DMS114 treated with DMSO at 0.1 percent for 48 hours (cell line): Measurements from ENCODE around the gene MYO3B.
A peak's percentile ranks its signal among the peaks of the same experiment; 100 is the strongest.

Experiments
- DNase-seq: peaks from one replicate; lab custom pipeline; 2025; ENCODE audit not compliant: unreplicated experiment; lab: John Stamatoyannopoulos, UW

The MYO3B gene

DNA sequence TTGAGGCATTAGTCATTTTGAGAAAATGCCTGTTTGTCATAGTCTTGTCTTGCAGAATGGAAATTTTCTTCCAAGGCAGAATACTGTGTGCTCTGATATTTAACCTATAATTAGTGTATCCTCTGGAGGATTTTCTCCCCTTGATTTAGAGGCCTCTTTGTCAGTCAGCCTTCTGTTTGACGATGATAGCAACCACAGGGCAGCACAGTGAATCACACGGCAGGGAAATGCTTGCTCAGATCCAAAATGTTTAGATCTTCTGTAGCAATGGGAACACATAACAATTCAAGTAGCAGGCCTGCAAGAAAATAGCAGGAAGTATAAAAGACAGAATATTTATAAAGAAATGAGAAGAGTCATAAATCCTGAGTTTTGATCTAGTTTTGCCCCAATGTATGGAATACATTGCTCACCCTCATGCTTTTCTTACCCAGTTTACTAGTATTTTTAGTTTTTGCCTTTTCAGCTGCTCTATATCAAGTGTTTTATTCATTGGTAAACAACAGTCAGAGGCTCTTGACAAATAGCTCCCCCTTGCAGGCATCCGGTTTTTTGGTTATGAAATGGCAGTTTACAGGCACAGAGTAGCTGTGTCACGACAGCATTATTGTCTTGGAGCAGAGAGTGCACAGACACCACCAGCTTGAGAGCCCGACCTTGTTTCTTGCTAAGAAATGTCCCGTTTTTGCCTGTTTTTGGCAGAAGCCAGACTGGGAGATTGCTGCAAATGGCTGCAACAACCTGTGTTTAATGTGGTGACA, 185.1 kb downstream of the MYO3B start:
- no peak for DNase-seq

DNA sequence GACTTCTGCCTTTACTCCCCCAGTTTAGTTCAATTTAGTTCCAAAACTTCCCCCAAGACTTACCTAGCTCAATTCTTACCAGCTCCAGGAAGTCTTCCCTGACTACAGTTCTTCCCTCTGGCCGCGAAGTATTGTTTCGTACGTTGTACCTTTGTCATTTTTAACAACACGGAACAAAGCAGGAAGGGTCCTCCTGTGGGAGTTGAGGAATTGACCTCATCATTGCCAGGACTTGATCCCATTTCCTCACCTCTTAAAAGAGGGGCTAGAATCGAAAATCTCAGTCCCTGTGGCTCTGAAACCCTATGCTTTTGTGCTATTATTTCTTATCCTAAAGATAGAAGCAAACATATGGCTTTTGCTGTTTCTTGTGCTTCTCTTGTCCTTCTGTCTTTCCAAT, 187.1 kb downstream of the MYO3B start:
- DNase-seq: no peak

DNA sequence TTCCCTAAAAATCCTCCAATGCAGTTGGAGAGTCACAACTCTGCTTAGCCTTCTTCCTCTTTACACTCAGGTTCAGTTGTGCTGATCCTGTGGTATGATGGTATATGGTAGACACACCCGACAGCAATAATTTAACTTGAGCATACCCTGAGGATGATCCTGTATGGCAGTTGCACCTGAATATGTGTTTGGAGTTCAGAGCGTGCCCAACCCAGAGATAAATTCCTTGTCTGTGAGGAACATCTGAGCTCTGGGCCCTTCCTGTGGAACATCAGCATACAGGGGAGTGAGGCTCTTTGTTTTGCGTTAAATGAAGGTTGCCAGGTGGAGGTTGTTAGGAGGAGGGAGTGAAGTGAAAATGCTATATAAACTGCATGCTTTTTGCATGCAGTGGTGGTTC, 187.7 kb downstream of the MYO3B start:
- DNase-seq: no peak

DNA sequence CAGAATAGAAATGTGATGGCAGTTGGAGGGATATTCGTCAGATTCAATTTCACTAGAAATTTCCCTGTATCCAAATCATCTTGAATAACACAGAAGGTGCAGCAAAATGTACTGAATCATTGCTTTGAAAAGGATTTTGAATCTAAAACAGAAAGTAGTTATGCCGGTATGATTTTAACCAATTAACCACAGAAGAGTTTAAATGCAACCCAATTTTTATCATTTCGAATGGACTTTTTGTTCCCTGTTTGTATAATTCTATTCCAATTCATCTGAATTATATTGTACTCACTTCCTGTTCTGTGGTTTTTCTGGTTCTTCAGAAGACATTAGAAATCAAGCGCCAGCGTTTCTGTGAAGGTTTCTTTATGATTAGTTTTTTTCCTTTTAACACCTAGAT, 190.4 kb downstream of the MYO3B start:
- no peak for DNase-seq

DNA sequence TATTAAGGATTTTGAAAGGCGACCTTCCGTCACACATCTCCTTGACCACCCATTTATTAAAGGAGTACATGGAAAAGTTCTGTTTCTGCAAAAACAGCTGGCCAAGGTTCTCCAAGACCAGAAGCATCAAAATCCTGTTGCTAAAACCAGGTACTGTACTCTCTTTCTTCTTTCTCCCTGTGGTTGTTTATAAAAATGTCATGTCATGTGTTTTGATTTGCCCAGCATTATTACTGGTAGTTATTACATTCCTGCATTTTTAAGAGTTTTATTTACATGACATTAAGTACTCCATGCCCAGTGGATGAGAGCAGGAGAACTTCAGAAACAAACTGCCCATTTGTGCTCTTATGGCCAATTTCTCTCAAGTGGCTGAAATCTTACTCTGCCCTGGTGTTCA, 191.3 kb downstream of the MYO3B start:
- no peak for DNase-seq

DNA sequence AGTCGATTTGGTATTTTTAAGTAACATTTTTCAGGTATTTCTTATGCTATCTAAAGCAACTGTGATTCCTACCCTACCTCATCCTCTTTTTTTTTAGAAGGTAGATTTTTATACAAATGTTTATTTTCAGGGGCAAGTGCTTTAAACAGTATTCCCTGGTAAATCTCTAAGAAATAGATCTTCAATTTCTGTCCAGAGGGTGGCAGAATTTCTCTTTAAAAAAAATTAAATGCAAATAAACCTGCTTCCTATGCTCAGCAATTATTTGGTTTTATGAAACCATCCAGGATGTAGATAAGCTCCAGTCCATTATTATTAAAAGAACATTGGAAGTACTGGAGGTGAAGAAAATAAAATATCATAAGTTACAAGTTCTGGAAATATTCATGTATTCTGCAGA, 191.9 kb downstream of the MYO3B start:
- DNase-seq: peak; percentile 22

DNA sequence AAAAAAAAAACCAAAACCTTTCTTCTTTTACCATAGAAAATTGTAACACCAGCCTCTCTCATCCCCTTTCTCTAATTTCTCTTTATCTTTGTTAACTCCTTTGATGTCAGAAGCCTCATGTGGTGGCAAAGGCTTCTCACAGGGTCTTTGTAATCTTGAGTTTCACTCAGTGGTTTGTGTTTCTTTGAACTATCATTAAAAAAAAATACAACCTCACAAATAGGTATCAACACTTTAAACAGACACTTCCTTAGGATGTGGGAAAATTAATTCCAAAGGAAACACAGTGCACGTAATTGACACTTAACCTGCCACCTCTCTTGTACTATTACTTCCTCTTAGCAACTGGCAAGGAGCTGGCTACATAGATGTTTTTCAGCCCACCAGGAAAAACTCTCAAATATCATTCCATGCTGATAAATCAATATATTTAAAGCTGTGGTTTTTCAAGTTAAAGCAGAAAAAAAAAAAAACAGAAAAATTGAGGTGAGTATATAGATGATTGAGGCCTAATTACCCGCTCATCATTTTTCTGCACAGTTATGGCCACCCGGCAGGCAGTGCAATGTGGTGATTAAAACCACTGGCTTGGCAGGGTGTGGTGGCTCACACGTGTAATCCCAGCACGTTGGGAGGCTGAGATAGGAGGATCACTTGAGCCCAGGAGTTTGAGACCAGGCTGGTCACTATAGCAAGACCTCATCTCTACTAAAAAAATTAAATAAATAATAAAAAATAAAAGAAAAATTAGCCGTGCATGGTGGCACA, 193.5 kb downstream of the MYO3B start:
- no peak for DNase-seq

DNA sequence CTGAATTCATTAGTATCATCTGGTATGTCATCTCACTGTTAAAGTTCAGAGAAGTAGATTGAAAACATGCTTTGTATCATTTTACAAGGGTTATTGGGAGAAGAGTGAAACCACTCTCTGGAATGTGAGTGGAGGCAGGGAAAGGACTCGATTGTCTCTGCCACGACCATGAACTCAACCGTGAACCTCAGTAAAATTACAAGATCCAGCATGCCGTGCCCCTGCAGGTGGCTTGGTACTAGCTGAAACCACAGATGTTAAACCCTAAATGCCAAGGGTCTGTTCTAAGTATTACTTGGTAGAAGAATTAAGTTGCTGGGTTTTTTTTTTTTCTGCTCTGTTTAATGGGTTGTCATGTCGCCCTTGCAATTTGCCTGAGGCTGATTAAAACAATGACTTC, 197.2 kb downstream of the MYO3B start:
- DNase-seq: no peak

DNA sequence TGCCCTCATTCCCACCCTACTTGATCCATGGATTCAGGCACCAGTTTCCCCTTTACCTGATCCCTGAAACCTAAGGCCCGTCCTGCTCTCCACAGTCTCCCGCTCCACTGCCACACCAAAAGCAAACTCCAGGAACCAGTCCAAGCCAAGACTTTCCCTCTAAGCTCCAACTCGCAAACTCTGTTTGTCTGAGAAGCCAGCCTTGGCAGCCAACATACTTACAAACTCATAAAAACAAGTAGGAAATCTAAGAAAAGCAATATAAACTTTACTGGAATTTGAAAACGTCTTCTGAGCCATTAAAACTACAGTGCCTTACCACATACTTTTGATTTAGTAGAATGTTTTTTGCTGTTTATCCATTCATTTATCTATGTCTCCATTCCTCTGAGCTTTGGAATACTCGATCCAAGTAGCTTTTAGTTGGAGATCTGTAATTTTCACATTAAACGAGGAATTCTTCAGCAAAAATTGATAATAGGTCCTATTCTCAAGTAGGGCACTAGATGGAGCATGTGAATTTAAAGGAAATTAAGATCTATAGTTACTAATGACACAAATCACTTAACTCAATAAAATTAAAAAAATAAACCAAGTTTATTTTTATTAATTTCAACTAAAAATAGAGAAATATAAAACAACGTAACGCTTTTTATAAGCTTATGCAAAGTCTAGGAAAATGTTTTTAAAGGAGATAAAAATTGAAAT, 199.7 kb downstream of the MYO3B start:
- DNase-seq: no peak

DNA sequence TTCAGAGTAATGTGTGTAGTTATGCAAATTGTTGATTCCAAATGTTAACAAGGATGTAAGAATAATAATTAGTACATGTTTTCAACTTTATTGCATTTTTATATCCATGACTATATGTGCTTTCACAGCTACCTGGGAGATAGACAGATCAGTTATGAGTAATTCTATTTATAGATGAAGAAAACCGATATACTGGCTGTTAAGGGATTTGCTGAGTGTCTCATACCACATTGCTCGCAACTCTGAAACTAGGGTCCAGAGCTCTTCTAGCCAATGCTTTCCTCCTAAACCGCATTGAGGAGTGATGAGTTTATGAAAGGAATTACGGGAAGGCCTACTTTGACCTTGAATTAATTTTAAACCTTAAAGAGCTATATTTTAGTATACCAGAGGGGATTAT, 202.3 kb downstream of the MYO3B start:
- DNase-seq: no peak

DNA sequence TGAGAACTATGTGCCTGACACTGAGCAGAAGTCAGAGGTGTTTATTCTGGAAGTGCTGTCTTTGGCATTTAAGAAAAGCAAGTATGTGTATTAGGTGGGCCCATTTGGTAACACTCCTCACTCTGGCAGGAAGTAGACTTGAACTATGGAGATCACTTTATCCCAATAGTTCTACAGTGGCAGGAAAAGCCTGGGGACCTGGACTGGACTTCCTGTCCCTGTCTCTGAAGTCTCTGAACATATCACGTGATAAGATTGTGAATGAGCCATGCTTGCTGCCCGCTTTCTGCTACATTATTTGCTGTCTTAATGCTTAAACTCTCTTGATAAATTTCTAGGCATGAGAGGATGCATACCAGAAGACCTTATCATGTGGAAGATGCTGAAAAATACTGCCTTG, 203.7 kb downstream of the MYO3B start:
- DNase-seq: no peak

DNA sequence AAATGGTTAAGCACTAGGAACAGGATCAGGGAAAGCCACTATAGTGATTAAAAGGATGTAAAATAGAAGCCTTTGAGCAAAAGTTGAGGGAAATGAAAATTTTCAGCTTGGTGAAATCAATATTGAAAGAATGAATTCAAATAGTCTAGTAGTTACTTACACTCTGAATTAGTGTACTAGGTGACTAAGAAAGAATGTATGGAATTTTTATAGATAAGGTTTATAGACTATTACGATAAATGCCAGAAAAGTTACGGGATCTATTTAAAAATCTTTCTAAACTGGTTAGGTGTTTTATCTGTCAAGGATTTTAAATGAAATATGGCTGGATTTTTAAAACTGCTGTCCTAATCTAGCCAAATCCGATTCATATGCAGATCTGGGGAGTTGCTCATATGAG, 208.6 kb downstream of the MYO3B start:
- no peak for DNase-seq

DNA sequence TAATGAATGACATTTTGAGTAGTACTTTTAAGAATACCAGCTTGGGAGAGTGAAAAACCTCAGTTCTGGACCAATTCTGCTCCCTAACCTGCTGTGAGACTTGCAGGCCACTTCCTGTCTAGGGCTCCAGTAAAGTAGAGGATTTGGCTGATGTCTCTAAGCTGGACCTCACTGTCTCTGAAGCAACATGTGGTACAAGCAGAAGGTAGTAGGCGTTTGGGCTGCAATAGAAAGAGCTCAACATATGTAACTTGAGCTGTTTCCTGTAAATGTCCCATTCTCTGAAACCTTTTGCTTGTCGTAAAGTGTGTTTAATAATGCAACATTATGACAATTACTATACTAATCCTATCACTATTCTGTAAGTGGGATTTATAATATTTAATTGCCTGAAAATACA, 213.1 kb downstream of the MYO3B start:
- no peak for DNase-seq

DNA sequence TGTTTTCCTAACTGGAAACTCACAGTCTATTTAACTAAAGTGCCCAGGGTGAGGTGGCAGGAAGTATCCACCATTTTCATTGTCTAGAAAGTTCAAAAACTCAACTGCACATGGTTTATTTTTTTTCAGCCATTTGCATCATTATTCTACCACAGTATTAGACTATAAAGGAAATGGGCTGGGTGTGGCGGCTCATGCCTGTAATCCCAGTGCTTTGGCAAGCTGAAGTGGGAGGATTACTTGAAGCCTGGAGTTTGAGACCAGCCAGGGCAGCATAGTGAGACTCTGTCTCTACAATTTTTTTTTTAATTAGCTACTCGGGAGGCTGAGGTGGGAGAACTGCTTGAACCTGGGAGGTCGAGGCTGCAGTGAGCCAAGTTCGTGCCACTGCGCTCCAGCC, 213.8 kb downstream of the MYO3B start:
- no peak for DNase-seq

DNA sequence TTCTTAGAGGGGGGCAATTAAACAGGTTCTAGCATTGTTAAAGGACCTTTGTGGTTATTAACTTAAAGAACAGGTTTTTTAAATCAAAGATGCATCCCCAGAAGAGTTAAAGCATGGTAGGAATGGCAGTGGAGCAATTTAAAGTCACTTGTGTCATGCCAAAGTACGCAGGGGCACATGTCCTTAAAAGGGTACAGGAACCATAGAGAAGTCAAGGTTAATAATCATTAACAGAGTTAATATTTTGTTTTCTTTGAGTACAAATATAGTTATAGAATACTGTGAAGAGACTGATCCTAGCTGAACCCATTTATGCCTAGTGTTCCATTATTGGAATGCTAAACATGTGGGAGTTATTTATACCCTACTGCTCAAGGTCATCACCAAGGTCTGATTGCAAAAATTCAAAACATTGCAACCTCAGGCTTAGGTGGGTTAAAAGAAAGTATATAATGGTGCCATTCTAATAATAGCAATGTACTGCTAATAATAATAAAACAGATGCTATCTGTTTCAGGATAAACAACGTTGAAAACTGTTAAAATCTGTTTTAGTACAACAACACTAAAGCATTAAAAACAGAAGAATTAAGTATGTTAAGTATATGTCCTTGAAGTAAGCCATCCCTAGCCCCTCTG, 216.0 kb downstream of the MYO3B start:
- no peak for DNase-seq

DNA sequence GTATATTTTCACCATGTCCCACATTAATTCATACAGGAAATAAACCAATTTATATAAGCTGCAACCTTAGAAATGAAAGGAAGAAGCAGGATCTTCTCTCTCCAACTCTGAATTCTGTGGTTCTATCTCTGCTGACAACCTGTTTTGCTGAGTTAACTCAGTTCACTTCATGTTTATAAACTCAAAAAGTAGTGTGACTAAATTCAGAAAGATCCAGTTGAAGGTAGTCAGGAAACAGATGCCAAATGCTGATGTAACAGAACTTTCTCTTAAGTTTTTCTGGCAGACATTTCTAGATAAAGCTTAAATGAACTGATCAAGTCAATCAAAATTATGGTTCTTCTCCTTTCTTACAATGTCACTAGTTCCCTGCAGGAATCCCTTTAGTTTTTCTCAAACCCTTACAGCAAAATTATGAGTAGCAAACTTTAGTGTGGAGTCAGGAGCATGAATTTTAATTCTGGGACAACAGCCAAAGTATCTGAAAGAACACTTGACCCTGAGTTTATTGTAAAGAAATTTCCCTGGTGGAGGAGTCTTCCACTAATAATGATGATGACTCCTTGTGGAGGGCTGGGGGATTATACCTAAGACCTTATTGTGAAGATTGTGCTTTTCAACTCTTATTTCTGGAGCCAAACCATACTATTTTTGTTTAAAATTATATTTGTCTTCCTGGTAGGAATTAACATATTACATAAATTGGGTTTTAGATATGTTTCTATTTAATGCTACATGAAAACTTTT, 216.9 kb downstream of the MYO3B start:
- DNase-seq: no peak

DNA sequence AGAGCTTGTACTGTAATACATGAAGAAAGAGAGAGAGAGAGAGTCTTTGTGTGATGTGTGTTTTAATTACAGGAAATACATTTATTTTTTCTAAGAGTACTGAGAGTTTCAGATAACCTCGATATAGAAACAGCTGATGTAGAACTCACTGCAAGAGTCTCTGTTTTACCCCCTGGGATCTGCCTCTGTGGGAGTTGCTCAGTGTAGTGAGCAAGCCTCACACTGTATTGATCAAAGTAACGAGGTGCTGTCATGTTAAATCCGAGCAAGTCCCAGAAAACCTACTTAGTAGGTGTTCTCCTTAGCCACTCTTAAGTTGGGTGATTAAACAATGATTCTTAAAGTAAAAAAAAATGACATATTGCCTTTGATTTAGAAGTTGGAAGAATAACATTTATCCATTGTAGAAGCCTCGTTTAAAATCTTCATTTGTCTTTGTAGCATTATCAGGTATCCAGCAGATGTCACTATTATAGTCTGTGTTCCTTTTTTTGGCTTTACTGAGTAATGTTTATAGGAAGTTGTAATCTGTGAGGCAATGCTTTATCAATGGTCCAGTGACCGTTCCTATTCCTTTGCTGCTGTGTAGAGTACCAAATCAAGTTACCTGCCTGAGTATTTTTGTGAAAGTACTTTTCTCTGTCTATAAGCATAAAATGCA, 219.0 kb downstream of the MYO3B start:
- peak; percentile 15 for DNase-seq

DNA sequence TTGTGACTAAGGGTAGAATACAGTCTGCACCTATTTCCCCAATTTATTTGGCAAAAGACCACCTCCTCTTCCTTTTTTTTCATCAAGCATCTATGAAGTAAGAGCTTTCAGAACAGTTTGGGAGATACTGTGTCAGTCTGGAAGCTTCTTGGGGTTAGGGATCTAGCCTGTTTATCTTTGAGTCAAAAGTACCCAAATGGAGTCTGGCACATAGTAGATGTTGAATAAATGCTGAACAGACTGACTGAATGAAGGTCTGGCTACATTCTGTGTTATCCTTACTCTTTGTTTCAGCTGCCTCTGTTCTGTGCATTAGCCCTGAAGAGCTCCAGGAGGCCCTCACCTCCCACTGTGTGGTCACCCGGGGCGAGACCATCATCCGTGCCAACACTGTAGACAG, 223.2 kb downstream of the MYO3B start:
- no peak for DNase-seq

DNA sequence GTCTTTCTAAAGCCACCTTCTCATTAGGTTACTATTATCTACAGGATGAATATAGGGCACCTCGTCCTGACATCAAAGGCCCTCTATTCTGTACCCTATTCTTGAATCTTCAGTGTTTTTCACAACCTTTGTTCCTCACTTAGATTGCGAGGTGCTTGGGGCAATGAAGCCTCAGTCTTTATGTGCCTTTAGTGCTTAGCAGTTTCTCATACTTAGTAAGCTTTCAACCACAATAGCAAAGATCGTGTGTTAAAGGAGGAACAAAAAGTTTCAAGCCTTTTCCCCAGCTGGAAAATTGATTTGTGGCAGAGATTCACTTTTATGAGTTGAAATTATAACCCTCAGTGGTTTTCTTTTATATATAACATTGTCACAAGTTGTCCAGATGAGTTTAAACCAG, 226.9 kb downstream of the MYO3B start:
- DNase-seq: no peak

DNA sequence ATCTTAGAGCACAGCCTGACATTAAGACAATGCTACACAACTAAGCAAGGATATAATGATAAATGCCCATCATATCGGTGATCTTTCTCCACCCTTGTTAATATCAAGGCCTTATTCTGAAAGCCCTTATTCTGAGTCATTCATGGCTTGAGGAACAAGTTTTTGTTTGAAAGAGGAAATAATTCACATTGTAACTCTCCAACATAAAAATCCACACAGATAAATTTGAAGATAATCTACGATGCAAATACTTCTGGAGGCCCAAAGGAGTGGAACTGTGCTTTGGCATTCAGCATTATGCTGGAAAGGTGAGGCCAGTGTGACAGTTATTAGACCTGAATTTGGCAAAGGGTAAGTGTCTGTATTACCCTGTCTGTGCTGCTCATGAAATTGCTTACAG, 227.4 kb downstream of the MYO3B start:
- DNase-seq: no peak
